ENCODE data around the gene PHF12. TPM values are rescaled to one million over a fixed set of nuclear protein-coding genes. Genes with fewer than 3 reads are reported as not detected.

Gene PHF12
- total and polyA plus RNA-seq, 3 experiments from 2014 or later, result 11.6 to 62.1 (median 58.1) TPM

DNA sequence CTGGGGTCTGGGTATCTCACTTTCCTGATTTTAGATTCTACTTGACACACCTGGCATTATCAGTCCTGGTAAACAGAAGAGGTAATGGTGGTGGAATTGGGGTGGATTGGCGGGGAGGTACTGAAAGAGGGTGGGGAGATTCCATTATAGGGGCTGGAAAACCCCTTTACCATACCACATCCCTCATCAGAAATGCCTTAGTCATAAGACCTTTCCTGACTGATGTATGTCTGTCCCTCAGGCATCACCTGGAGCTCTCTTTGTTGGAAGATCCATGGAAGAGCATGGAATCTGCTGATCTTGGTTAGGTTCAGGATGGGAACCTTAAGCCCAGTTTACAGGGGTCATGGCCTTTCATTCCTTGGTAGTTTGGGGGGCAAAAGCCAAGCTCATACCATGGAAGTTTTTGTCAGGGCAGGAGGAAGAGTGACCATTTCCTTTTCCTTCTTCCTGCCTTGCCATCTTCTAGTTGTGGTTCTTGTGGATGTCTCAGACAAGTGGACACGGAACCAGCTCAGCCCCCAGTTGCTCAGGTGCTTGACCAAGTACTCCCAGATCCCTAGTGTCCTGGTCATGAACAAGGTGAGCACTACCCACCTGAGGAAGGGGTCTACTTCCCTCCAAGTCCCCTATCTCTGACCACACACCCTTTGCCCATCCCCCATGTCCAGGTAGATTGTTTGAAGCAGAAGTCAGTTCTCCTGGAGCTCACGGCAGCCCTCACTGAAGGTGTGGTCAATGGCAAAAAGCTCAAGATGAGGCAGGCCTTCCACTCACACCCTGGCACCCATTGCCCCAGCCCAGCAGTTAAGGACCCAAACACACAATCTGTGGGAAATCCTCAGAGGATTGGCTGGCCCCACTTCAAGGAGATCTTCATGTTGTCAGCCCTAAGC lies 93.2 kb downstream of the PHF12 start:
- no peak overlapping the region for H3K27ac ChIP-seq (ENCODE audit: low read depth, low read length)
- H3K27ac Mint-ChIP-seq, result peak overlapping the region in 2 of 8 donors; percentile 20 to 57
- no peak for DNase-seq
- H3K27me3 ChIP-seq (ENCODE audit: insufficient read depth, low read length, poor library complexity, severe bottlenecking), result no peaks in the 10 kb centered on the region
- peaks cover 0 to 47% (median 12%) of the 10 kb centered on the region in 3 donors for H3K36me3 Mint-ChIP-seq
- H3K4me3 ChIP-seq (ENCODE audit: low read length), result no peak overlapping the region
- ChIA-PET CTCF (interaction anchor here (1.4 kb wide), 1 partner anchor 45 kb away, joined by 5 read pairs; the partner anchor contains the start of gene DHRS13), POLR2A (interaction anchor here (0.6 kb wide), 1 partner anchor 11 kb away, joined by 4 read pairs; no protein-coding TSS in a partner anchor)
- peaks cover 15 to 23% (median 20%) of the 10 kb centered on the region in 3 donors for H3K4me1 Mint-ChIP-seq
- peaks cover 17% of the 10 kb centered on the region for H3K36me3 ChIP-seq (ENCODE audit: insufficient read depth, low read length)
- H3K9me3 ChIP-seq (ENCODE audit: low read length), result no peaks in the 10 kb centered on the region
- no peaks in the 10 kb centered on the region for H3K9me3 Mint-ChIP-seq
- H3K27me3 Mint-ChIP-seq, result no peaks in the 10 kb centered on the region
- H3K4me1 ChIP-seq (ENCODE audit: insufficient read depth, low read length), result peaks cover 14% of the 10 kb centered on the region
- peak overlapping the region in 2 of 7 donors; percentile 78 to 89 for H3K4me3 Mint-ChIP-seq

DNA sequence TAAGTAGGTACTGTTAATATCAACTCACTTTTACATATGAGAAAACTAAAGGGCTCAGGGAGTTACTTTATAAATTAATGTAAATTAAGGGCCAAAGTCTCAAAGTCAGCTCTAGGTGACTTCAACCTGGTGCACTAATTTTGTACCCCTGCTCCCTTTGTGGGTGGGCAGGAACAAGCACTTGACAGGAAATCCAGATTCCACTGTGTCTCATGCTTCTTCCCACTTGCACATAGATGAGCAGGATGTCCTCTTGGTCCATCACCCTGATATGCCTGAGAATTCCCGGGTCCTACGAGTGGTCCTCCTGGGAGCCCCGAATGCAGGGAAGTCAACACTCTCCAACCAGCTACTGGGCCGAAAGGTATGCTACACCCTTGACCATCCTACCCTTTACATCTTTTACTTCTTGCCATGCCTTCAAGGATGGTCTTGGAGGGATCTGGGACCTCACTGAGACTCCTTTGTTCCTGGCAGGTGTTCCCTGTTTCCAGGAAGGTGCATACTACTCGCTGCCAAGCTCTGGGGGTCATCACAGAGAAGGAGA lies 95.2 kb downstream of the PHF12 start:
- H3K27ac Mint-ChIP-seq, result peak overlapping the region in 2 of 8 donors; percentile 17 to 78
- Histone ChIP-seq H3K36me3 (ENCODE audit: insufficient read depth, low read length) (peaks cover 17% of the 10 kb centered on the region), H3K27me3 (ENCODE audit: insufficient read depth, low read length, poor library complexity, severe bottlenecking) (no peaks in the 10 kb centered on the region), H3K9me3 (ENCODE audit: low read length) (no peaks in the 10 kb centered on the region), H3K4me3 (ENCODE audit: low read length) (no peak overlapping the region), H3K27ac (ENCODE audit: low read depth, low read length) (no peak overlapping the region), H3K4me1 (ENCODE audit: insufficient read depth, low read length) (peaks cover 14% of the 10 kb centered on the region)
- CTCF ChIA-PET, result interaction anchor here (1.0 kb wide), 2 partner anchors 14 to 46 kb away, joined by 3 read pairs; partner anchors contain the start of gene FAM222B
- POLR2A ChIA-PET, result interaction anchor here (0.5 to 1.3 kb wide), 4 partner anchors 41 to 111 kb away, joined by 3 to 6 read pairs (median 4); partner anchors contain the start of genes DHRS13 and FLOT2
- DNase-seq, result no peak
- no peaks in the 10 kb centered on the region for H3K9me3 Mint-ChIP-seq
- peaks cover 15 to 23% (median 20%) of the 10 kb centered on the region in 3 donors for H3K4me1 Mint-ChIP-seq
- peak overlapping the region; percentile 87 to 97 (median 93) for H3K4me3 Mint-ChIP-seq
- H3K27me3 Mint-ChIP-seq, result no peaks in the 10 kb centered on the region
- peaks cover 0 to 42% (median 10%) of the 10 kb centered on the region in 3 donors for H3K36me3 Mint-ChIP-seq

DNA sequence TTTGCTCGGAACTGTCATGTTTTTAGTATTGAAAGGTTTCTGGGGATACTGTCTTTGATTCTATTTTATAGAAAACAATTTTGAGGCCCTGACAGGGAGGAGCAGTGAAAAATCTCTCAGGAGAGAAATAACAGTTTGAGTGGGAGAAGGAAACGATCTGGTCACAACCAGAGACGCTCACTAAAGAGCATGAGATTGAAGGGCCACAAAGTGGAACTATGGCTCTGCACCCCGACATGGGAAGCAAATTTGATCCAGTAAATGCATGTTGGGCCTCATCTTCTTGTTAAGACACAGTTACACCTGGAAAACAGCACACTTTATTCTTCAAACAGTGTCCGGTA lies 96.0 kb downstream of the PHF12 start:
- H3K9me3 ChIP-seq (ENCODE audit: low read length), result no peaks in the 10 kb centered on the region
- H3K4me1 ChIP-seq (ENCODE audit: insufficient read depth, low read length), result peaks cover 14% of the 10 kb centered on the region
- H3K27ac ChIP-seq (ENCODE audit: low read depth, low read length), result peak overlapping the region; percentile 70
- H3K27ac Mint-ChIP-seq, result peak overlapping the region; percentile 78 to 97 (median 90)
- H3K36me3 Mint-ChIP-seq, result peaks cover 0 to 37% (median 10%) of the 10 kb centered on the region in 3 donors
- peak overlapping the region; percentile 87 to 97 (median 93) for H3K4me3 Mint-ChIP-seq
- H3K4me3 ChIP-seq (ENCODE audit: low read length), result peak overlapping the region; percentile 91
- DNase-seq, result no peak
- H3K4me1 Mint-ChIP-seq, result peaks cover 15 to 23% (median 20%) of the 10 kb centered on the region in 3 donors
- H3K36me3 ChIP-seq (ENCODE audit: insufficient read depth, low read length), result peaks cover 17% of the 10 kb centered on the region
- no peaks in the 10 kb centered on the region for H3K27me3 ChIP-seq (ENCODE audit: insufficient read depth, low read length, poor library complexity, severe bottlenecking)
- no peaks in the 10 kb centered on the region for H3K27me3 Mint-ChIP-seq
- ChIA-PET POLR2A (interaction anchor here (1.3 kb wide), 1 partner anchor 42 kb away, joined by 4 read pairs; the partner anchor contains the start of gene FLOT2), CTCF (interaction anchor here (0.9 to 1.0 kb wide), 2 partner anchors 13 to 136 kb away, joined by 3 read pairs; partner anchors contain the start of genes FAM222B and RPL23A)
- H3K9me3 Mint-ChIP-seq, result no peaks in the 10 kb centered on the region

Other genes with a start within 250 kb of the PHF12 start
- 1 to 10 TPM; 4.7 to 4.9 TPM for gene PROCA1, start 239.6 kb downstream of the PHF12 start, total RNA-seq
- 1.2 TPM for gene PROCA1, start 239.6 kb downstream of the PHF12 start, polyA plus RNA-seq
- 1 to 10 TPM; 7.9 to 8.3 TPM for gene RAB34, start 233.7 kb downstream of the PHF12 start, total RNA-seq
- 2.6 TPM for gene RAB34, start 233.7 kb downstream of the PHF12 start, polyA plus RNA-seq
- gene RPL23A, start 231.5 kb downstream of the PHF12 start, total RNA-seq, result 1,000 to 10,000 TPM; 2,670 to 2,692 TPM
- gene RPL23A, start 231.5 kb downstream of the PHF12 start, polyA plus RNA-seq, result 5,358 TPM
- 10 to 100 TPM; 36.5 to 38.9 TPM for gene TLCD1, start 225.3 kb downstream of the PHF12 start, total RNA-seq
- not detected for gene TLCD1, start 225.3 kb downstream of the PHF12 start, polyA plus RNA-seq
- gene NEK8, start 222.7 kb downstream of the PHF12 start, total RNA-seq, result 1 to 10 TPM; 8.0 to 8.8 TPM
- gene NEK8, start 222.7 kb downstream of the PHF12 start, polyA plus RNA-seq, result 2.5 TPM
- gene TRAF4, start 207.5 kb downstream of the PHF12 start, total RNA-seq, result 100 to 1,000 TPM; 176 to 182 TPM
- gene TRAF4, start 207.5 kb downstream of the PHF12 start, polyA plus RNA-seq, result 2.7 TPM
- 10 to 100 TPM; 20.6 to 21.5 TPM for gene FAM222B, start 108.7 kb downstream of the PHF12 start, total RNA-seq
- gene FAM222B, start 108.7 kb downstream of the PHF12 start, polyA plus RNA-seq, result 19.3 TPM
- 10 to 100 TPM; 84.1 to 86.2 TPM for gene ERAL1, start 96.5 kb downstream of the PHF12 start, total RNA-seq
- gene ERAL1, start 96.5 kb downstream of the PHF12 start, polyA plus RNA-seq, result 44.7 TPM
- gene FLOT2, start 53.8 kb downstream of the PHF12 start, total RNA-seq, result 100 to 1,000 TPM; 113 to 115 TPM
- gene FLOT2, start 53.8 kb downstream of the PHF12 start, polyA plus RNA-seq, result 268 TPM
- 10 to 100 TPM; 32.6 to 34.7 TPM for gene DHRS13, start 48.4 kb downstream of the PHF12 start, total RNA-seq
- gene DHRS13, start 48.4 kb downstream of the PHF12 start, polyA plus RNA-seq, result 26.5 TPM
- gene SEZ6, start 54.5 kb upstream of the PHF12 start, total RNA-seq, result not detected
- gene SEZ6, start 54.5 kb upstream of the PHF12 start, polyA plus RNA-seq, result 1.6 TPM
- 1 to 10 TPM; 1.8 to 2.2 TPM for gene PIPOX, start 91.6 kb upstream of the PHF12 start, total RNA-seq
- 0.99 TPM for gene PIPOX, start 91.6 kb upstream of the PHF12 start, polyA plus RNA-seq
- gene MYO18A, start 228.9 kb upstream of the PHF12 start, total RNA-seq, result 10 to 100 TPM; 34.0 to 39.7 TPM
- 39.7 TPM for gene MYO18A, start 228.9 kb upstream of the PHF12 start, polyA plus RNA-seq

Data from CD8-positive, alpha-beta memory T cell (primary cell).